ENCODE measurements around the gene PRPH.

The PRPH gene

DNA sequence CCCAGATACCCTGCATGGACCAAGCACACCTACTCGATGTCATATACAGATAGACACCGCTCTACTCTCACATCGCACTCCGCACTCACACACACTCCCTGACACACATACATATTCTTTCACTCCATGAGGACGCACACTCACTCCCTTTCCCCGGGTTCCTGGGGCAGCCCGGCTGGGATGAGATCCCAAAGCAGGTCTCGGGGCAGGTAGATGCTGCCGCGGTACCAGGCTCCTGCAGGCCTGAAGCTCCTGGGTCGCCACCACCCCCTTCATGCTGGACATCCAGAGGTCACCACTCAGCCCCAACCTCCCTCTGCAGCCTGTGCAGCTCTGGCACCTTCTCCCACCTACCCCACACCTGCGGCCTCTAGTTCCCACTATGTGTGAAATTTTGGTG is 39.7 kb downstream of the PRPH start:
- no peak for DNase-seq

DNA sequence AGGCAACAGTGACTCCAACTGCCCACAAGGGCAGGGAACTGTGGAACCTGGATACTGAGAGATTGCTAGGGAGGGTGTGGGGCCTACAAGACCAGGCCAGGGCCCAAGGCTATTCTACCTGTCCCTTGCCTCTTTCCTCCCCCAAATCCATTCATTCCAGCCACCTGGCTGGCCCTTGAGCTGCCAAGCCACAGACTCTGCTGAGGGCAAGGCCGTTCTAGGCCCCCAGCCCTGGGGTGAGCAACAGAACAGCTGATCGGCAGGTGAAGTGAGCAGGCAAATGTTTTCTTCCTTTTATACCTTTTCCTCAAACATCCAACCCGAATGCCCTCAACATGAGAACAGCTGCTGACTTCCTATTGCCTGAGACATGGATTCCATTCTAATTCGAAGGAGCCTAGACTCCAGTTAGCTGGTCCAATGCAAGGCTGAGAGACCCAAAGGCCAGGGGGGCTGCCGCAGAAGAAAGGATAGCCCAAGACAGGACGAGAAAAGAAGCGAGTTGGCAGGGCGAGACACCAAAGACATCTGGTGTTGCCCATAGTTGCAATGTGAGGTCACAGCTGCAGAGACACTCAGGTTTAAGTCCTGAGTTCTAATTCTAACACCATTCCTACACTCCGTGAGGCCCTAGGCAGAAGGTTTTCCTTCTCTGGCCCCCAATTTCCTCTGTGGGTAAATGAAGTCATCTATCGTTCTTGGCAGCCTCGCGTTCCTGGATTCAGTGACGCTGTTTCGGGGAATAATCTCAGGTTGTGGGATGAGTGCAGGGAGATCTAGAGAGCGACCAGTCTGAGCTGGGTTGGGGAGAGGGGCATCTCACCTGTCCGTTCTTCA is 40.4 kb downstream of the PRPH start:
- no peak for DNase-seq

DNA sequence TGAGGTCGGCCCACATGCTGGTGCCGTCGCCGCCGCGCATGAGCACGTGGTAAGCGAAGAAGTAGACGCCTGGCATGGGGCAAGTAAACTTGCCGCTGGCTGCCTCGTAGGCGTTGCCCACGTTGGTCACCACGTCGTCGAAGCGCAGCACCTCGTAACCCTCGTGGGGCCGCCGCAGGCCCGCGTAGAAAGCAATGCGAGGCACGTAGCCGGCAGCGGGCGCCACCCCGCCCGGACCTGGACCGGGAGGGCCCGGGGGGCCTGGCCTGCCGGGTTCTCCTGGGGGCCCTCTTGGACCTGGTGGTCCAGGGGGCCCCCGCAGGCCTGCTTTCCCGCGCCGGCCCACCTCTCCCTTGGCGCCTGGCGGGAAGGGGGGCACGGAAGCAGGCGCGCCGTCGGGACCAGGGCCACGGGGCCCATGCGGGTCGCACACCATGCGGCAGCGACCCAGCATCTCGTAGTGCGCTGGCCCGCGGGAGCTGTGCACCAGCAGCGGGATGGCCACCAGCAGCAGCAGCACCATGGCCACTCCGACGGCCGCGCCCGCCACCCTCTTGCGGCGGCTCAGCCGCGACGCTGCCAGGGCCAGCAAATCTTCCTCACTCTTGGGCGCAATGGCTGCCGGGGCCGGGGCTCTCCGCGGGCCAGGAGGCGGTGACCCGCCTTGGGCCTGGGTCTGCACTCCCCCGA is 41.2 kb downstream of the PRPH start:
- DNase-seq: no peak

DNA sequence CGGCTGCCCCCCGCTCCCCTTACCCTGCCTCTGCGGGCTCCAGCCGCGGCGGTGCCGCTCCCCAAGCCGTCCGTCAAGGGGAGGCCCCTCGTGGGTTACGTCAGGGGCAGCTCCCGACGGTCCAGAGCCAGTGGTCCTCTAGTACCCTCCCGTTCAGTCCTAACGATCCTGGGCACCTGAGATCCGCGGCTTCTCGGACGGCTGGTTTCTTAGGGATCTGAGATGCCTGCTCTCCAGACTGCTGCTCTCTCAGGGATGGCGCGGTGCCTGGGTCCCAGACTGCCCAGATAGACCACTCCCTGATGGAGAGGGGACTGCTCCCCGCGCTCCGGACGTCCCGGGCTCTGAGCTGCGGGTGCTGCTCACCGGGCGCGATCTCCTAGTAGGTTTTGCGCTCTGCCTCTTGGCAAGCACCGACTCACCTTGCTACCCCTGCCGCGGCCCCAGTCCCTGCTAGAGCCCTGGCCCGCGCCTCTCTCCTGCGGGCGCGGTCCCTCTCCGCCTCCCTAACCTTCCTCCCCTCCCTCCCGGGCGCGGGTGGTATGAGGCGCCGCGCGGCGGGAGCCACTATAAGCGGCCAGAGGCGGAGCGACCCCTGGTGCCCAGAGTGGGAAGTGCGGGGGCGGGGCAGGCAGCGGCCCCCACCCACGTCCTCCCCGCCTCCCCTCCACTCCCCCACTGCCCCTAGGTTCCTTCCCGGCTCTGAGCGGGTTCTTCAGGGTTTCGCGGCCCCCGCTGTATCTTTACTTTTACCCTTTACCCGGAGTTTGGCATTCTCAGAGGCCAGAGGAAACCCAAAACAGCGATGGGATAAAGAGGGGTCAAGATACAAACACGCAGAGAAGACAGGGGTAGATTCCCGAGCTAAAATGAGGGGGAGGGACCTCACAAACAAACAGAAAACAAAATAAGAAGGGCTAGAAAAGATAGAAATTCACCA is 42.0 kb downstream of the PRPH start, which contains the start of gene C1QL4:
Gene C1QL4, minus strand, starts transcription at position 544 of the 940 bp plus-strand sequence. CDS start 711 bp downstream, outside the sequence.
- peak; percentile 91 for DNase-seq

DNA sequence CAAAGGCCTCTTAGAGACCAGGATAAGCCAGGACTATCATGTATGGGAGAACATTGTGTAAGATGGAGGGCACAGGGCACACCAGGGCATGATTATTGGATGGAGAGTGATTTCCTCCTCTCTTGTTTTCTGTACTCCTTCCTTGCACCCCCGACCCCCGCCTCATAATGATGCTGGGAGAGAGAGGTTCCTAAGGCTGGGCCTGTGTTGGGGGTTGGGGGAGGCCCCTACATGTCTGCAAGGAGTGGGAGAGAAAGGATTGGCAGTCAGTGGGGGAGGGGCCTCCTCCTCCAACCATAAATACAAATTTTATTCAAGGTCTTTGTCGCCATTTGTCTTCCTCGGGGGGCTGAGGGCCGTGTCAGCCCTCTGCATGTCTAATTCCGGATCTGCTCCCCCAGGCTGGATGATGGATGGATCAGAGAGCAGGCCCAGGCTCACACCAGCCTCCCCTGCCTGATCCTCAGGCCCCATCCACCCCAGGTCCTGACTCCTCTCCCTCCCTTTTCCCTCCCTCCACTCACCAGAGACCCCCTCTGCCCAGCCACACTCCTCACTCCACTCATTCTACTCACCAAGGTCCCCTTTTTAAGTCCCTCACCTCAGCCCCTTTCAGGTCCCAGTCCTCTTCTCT is 44.0 kb downstream of the PRPH start:
- DNase-seq: no peak

DNA sequence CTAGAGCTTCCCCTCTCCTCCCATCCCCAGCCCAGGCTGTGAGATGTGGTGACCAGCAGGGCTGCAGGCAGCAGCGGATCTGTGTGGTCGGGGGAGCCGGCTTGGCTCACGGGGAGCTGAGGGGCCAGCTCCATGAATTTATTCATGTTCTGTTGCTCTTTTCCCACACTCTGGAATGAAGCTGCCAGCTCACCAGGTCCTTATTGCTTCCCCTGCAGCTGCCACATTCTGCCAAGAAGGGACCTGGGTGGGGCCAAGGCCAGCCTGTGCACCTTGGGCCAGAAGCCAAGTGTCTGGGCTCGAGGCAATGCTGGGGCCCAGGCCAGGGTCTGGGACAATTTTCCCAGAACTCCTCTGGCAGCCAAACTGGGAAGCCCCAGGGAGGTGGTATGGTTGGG is 44.5 kb downstream of the PRPH start:
- no peak for DNase-seq

DNA sequence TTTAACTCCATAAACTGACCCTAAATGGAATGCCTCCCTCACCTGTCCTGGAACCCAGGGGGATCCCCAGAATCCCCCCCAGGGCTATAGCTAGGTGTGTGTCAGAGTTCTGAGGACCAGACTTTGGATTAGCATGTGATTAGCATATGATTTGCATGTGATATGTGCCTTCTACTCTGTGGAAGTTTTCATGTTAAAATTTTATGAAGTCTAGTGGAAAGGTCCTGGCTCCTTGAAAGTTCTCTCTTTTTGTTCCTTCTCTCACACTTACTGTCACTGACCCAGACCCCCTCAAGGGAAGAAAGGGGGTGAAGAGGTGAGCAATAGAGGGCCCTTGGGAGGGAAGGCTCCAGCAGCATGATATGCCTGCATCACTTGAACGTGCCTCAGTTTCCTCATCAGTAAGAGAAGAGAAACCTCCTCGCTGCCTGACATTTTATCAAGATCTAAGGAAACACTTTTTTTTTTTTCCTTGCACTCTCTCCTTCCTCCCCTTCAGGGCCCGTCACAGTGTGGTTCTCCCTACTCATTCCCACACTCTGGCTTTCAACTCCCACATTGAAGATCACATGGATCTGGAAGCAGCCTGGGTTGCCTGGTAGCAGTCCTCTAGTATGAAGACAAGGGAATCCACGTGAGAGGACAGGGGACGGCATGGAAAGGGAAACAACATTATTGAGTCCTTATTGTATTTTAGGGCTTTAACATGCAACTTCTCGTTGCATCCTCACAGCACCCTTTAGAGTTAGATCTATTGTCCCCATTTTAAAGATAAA is 45.3 kb downstream of the PRPH start:
- no peak for DNase-seq

DNA sequence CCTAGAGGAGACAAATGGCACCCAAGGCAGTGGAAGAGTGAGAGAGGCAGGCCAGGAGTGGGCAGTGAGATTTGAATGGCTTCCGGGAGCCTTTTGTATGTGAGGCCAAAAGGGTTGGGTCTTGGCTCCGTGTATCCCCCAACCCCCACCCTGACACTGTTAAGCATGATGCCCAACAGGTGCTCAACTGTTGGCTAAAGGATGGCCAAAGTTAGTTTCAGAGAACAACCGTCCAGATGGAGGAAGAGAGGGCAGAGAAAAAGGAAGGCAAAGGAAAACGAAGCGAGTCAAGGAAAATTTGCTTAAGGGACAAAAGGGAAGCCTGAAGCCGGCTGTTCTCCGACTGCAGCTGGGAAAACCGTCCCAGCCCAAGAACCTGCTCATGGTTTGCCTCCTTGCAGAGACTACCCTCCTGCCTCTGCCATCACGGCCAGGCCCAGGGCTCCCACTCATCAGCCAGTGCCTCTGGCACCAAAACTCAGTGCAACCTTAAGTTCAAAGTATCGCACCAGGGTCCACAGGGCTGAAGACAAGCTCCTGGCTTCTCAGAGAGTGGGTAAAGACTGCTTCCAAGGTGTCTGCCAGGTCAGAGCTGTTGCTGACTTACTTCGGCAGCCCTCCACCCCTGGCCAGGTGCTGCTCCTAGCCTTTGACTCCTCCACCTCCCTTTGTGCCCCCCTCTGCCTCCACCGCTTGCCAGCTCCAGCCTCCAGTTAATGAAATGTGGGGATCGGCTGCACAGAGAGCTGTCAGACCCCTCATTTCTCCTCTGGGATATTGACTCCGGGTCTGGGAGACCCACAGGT is 46.2 kb downstream of the PRPH start:
- DNase-seq: no peak

DNA sequence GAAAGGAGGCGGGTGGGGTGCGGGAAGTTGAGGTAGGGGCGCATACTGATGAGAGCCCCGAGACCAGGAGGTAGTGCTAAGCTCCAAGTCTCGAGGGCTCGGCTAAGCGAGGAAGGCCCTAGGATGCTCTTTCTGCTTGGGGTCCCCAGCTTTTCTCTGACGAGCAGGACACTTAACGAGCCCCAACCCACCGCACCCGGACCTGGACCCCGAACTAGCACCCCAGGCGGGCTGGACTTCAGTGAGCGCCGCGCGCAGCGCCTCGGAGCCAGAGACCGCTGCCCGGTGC is 46.8 kb downstream of the PRPH start:
- DNase-seq: no peak

DNA sequence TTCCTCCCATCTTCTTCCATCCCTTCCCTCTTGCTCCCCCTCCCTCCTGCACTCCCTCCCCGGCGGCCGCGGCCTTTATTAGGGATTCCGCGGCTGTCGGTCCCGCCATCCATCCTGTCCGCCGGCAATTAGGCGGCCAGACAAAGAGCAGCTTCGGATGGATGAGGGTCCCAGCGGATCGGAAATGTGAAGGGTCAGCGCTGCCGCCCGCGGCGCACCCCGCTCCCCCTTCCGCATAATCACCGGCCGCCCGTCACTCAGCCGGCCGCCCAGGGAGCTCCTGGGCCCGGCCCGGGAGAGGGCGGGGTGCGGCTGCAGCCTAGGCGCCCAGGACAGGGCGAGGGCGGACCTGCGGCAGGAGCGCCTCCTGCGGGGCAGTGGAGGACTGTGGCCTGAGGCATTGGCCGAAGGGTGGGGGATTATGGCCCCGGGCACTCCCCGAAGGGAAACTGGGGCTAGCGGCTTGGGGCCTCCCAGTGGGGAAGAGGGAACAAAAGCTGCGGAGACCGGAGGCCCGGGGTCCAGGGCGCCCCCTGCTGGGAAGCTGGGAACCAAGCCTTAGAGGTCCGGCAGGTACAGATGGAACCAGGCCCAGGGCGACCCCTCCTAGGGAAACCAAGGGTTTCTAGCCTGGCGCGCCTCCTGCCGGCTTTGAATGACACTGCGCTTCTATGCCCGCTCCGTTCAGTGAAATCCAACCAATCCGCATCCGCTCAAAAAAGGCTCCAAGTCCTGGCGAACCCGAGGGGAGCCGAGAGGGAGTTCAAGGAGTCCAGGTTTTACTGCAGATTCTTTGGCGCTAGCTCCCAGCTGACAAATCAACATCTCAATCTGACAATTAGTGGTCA is 47.3 kb downstream of the PRPH start:
- peak; percentile 91 for DNase-seq

DNA sequence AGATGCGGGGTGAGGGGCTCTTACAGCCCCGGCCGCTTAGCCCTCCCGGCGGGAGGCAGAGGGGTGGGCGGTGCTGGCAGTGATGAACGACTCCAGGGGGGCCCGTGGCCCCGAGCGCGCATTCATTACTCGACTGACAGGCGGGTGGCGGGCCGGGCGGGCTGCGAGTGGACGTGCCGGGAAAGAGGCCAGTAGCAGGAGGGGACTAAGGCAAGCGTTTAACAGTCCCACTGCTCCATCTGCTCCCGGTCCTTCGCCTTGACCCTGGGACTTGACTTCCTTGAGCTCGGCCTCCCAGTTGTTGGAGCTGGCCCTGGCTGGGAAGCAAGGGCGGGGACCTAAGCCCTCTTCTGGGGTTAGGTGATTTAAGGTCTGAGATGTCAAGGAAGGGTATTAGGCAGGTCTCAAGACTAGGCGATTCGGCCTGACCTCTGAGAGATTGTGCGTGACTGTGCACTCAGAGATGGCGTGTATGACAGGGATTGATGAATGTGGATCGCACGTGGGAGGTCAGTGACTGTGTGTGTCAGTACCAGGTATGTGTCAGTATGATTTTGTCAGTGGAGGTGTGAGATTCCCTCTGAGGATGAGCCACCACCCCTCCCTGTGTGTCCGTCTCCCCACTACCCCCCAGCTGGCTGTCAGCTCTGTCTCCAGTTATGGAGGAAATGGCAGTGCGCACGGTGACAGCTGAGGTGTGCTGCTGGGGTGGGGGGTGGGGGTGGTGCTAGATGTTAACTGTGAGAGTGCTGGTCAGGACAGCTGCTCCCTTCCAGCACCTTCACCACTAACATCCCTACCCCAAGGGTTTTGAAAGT is 48.2 kb downstream of the PRPH start:
- peak; percentile 70 for DNase-seq

DNA sequence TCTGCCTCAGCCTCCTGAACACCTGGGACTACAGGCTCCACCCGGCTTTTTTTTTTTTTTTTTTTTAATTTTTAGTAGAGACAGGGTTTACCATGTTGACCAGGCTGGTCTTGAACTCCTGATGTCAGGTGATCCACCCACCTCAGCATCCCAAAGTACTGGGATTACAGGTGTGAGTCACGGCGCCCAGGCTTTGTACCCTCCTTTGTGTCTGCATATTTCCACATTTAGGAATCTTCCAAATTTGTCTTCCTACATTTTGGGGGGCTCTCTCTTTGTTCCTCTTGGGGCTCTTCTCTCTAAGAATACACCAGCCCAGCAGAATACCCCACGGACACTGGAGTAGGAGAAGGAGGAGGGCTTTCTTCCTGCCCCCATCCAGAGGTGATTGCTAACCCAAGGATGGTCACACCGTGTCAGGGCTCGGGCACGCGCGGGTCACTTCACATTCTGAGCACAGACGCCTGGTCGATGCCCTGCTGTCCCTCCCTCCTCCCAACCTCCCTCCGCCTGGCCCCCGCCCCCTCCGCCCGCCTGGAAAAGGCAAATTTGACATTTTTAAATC is 49.6 kb downstream of the PRPH start:
- DNase-seq: no peak

DNA sequence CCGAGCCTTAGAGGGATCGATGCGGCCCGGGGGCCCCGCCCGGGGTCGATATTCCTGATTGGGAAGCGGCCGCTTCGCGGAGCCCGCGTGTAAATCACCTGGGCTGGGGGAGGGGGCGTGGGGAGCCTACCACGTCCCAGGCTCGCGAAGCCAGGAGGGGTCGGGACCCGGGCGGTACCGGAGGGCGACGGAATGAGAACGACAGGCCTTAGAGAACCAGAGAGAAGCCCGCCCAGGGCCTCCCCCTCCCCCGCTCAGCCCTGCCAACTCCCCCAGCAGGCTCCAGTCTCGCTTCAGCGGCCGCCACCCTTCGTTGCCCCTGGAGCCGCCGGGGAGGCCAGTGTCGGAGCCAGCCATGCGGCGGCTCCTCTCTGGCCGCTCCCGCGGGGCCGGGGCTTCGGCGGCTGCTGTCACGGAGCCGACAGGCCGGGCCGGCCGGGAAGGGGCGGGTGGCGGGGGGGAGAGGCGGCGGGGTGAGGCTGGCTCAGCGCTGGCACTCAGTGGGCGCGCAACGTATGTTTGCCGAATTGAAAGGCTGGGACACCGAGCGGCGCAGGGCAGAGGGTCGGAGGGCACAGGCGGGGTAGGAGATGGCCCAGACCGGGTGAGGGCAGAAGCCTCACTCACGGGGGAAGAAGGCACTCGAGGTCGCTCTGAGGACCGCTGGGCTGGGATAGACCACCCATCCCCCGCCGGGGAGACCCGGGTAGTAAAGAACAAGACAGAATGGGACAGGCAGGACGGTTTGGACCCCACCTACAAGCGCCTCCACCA is 50.3 kb downstream of the PRPH start:
- DNase-seq: no peak

DNA sequence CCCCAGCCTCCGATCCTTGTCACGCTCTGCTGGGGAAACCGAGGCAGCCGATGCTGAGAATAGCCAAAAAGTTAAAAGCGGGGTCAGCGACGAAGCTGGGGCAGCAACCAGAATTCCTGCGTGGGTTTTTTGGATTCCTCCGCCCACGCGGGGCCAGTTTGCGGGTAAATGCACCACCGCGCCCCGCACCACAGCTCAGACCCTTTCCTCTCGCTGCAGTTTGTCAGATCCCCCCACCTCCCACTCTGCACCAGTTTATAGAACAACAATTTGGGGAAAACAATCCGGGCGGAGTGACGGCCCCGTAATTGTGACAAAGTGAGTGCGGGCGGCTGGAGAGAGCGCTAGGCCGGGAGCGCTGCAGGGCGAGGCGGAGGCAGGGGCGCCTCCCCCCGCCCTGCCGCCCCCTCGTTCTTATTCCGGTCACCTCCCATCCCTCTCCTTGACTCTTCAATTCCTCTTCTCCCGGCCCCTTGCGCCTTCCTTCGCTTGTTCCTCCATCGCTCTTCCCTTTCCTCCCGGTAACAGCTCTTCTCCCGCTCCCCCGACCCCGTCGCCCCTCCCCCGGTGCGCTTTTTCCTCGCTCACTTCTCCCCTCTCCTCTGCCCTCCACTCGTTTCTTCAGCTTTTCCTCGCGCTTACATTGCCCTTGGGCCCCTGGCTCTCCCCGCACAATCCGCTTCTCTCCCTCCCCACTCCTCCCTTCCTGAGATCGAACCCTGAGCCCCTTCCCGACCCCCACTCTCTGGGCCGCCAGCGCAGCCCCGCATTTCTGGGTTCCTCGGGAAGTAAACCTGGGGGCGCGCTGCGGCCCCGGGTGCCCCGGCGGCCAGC is 51.1 kb downstream of the PRPH start:
- DNase-seq: no peak

DNA sequence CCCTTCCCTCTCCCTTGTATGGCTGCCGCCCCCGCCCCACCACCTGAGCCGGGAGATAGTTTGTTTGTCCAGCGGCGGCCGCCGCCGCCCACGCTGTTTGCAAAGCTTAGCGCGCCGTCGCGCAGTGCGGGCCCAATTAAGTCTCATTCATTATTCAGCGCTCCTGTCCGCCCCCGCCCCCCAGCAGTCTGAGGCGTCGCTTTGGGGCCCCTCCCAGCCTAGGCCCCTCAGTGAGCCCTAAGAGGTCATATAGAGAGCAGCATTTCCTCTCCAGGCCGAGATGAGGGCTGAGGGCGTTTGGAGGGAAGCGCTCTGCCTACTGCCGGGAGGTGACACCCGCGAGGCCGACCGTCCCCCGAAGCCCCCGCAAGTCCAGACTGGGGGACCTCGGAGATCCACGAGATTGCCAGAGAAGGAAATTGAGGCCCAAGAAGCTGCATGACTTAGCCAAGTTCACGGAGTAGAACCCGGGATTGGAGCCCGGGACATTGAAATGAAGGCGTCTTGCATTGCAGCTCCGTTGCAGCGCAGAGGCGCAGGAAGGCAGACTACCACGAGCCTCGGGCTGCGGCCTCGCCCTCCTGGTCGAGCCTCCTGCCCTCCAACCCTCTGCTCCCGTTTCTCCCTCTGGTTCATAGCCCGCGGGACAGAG is 51.8 kb downstream of the PRPH start, which contains the start of gene DNAJC22:
Gene DNAJC22, plus strand, starts transcription at position 230 of the 652 bp plus-strand sequence. CDS start 1,985 bp downstream, outside the sequence.
- no peak for DNase-seq
